DND-41 (cell line): ENCODE measurements around the gene POC1A.
A peak's percentile ranks its signal among the peaks of the same experiment; 100 is the strongest.

Experiments used
- ATAC-seq: fragments of 200-7000 bp; cut with Tn5 transposase; 3 replicates; pipeline ENCODE4 v1.9.1; 2021; ENCODE audit warnings: low read depth; ENCODE audit not compliant: insufficient read depth
- DNase-seq: peaks from one replicate; pipeline ENCODE4 v3.0.0-alpha.2; 2020
- H2AFZ ChIP-seq: 2 replicates; pipeline ENCODE4 v1.6.0; 2012; ENCODE audit warnings: low read depth, low read length
- H3K27ac ChIP-seq: 2 replicates; pipeline ENCODE4 v1.5.1; 2012; ENCODE audit warnings: low read length, inconsistent platforms
- H3K27me3 ChIP-seq: fragments of 200-600 bp; sonication (generic); 2 replicates; pipeline ENCODE4 v1.6.0; 2012; ENCODE audit warnings: low read length, mild to moderate bottlenecking, inconsistent platforms; ENCODE audit not compliant: insufficient read depth, poor library complexity
- H3K36me3 ChIP-seq: 2 replicates; pipeline ENCODE4 v1.5.1; 2012; ENCODE audit warnings: low read length, inconsistent platforms; ENCODE audit not compliant: insufficient read depth
- H3K4me1 ChIP-seq: 2 replicates; pipeline ENCODE4 v1.5.1; 2012; ENCODE audit warnings: mild to moderate bottlenecking, low read length; ENCODE audit not compliant: insufficient read depth
- H3K4me2 ChIP-seq: 2 replicates; pipeline ENCODE4 v1.6.0; 2012; ENCODE audit warnings: mild to moderate bottlenecking, moderate library complexity, low read length, inconsistent platforms; ENCODE audit not compliant: insufficient read depth
- H3K4me3 ChIP-seq, 2 experiments: fragments of 200-600 bp in 1 of 2; shearing (Covaris generic) in 1 of 2; 2 replicates each; pipeline ENCODE4 v1.5.1; 2012 to 2016; ENCODE audit warnings: inconsistent platforms in 2 of 2, low read length in 2 of 2, mild to moderate bottlenecking in 2 of 2, low read depth in 1 of 2, moderate library complexity in 1 of 2
- H3K79me2 ChIP-seq: 2 replicates; pipeline ENCODE4 v1.6.0; 2012; ENCODE audit warnings: low read length, inconsistent platforms; ENCODE audit not compliant: insufficient read depth
- H3K9ac ChIP-seq: 2 replicates; pipeline ENCODE4 v1.6.0; 2012; ENCODE audit warnings: low read depth, mild to moderate bottlenecking, inconsistent platforms, low read length, moderate library complexity
- H3K9me3 ChIP-seq: 2 replicates; pipeline ENCODE4 v1.5.1; 2012; ENCODE audit warnings: low read length, moderate library complexity, mild to moderate bottlenecking, inconsistent platforms; ENCODE audit not compliant: insufficient read depth, severe bottlenecking
- H4K20me1 ChIP-seq: 2 replicates; pipeline ENCODE4 v1.6.0; 2012; ENCODE audit warnings: low read length; ENCODE audit not compliant: insufficient read depth
- CTCF ChIP-seq: IDR thresholded peaks from 2 replicates; pipeline ENCODE4 v1.5.1; 2012; ENCODE audit warnings: borderline replicate concordance, low read length, moderate library complexity, mild to moderate bottlenecking; ENCODE audit not compliant: poor library complexity, severe bottlenecking; ENCODE audit errors: extremely low read depth
- EZH2 ChIP-seq: IDR thresholded peaks from 3 replicates; pipeline ENCODE4 v1.6.1; 2012; ENCODE audit warnings: borderline replicate concordance, low read depth, mild to moderate bottlenecking, moderate library complexity, low read length, inconsistent platforms; ENCODE audit not compliant: severe bottlenecking

The POC1A gene

DNA sequence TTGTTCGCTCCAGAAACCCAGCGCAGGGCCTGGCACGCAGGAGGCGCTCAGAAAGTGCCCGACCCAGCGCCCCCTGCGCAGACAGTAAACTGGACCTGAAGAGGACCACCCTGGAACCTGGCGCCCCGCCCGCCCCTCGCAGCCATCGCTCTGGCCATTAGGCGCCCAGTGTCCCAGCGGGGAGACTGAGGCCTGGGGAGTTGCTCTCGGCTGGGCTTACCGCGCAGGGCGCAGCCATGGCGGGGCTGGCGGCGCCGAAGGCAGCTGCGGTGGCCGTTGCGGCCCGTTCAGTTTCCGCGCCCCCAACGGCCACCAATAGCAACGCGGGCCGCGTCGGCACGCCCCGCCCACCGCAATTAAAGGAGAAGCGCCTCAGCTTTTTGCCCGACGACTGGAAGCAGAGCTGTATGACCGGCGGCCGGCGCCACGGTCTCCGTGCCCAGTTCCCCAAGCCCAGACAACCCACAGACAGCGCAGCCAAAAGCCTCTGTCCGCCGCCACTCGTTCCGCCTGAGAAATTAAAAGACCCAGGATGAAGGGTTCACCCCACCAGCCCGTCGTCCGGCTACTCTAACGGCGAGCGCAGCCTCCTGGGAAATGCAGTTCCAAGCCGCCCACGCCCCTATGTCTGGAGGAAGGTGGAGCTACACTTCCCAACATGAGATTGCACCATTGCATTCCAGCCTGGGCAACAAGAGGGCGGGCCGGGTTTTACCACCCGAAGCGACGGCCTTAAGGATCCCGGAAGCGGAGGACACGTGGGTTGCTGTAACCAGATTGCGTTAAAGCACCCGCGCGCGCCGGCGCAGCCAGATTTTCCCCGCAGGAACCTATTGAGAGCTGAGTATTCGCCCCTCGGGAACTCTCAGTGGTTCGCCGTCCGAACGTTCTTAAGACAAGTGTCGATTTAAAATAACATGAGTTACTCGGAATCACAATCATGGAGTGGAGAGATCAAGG is at the start of gene POC1A:
Gene POC1A, minus strand, starts transcription at position 289 of the 960 bp plus-strand sequence. Its CDS starts 51 bp downstream, at position 238.
- Histone ChIP-seq H3K27me3 (no peaks in the 10 kb centered on the region), H2AFZ (peak within 1 kb of the TSS; percentile 98), H3K79me2 (peaks cover 38% of the 10 kb centered on the region), H3K36me3 (peaks cover 20% of the 10 kb centered on the region), H3K9me3 (no peaks in the 10 kb centered on the region), H3K4me2 (peak within 1 kb of the TSS; percentile 91), H3K9ac (peak within 1 kb of the TSS; percentile 89), H3K4me1 (peaks cover 25% of the 10 kb centered on the region), H3K4me3 (peak within 1 kb of the TSS; percentile 68 to 84), H4K20me1 (peaks cover 10% of the 10 kb centered on the region; the same call in 1 of the 2 replicates), H3K27ac (peak within 1 kb of the TSS; percentile 87)
- peak; percentile 97 for DNase-seq
- peak; percentile 94 for ATAC-seq
- no peak for TF ChIP-seq EZH2

- Histone ChIP-seq H3K27me3 (no peaks in the 10 kb centered on the region), H3K9ac (no peak overlapping the region), H3K36me3 (peaks cover 85% of the 10 kb centered on the region), H2AFZ (no peak overlapping the region), H3K4me2 (no peak overlapping the region), H3K4me3 (no peak overlapping the region), H3K79me2 (peaks cover 16% of the 10 kb centered on the region), H3K4me1 (peaks cover 15% of the 10 kb centered on the region), H4K20me1 (0 out of 2 replicates have a peak, but pooled peaks cover 3% of the 10 kb centered on the region), H3K9me3 (no peaks in the 10 kb centered on the region), H3K27ac (no peak overlapping the region)
- DNase-seq (no peak), ATAC-seq (no peak)
- TF ChIP-seq CTCF (no peak), EZH2 (no peak)
These were observed 49.5 kb upstream of the POC1A start for GRCh38 chr3:52203701-52204100.

DNA sequence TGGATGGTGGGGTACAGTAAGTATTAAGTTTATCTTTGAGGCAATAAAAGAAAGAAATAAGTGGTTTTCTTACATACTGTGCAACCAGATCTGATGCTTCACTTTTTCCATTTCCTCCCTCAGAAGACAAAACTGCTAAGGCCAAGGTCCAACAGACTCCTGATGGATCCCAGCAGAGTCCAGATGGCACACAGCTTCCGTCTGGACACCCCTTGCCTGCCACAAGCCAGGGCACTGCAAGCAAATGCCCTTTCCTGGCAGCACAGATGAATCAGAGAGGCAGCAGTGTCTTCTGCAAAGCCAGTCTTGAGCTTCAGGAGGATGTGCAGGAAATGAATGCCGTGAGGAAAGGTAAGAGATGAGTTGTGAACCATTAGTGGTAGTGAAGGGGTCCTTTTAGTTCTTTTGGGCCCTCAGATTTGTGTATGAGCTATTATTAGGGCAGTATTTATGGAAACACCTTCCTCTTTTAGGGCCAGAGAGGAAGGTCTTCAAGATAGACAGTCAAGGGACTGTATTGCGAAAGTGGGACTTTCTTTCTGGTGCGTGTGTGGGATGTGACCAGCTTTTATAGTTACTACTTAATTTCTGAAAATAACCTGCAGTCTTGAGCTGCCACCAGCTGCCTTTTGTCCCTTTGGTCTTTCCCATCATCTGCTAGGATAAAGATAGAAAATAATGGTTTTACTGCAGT is 48.3 kb upstream of the POC1A start:
- no peak overlapping the region for H2AFZ ChIP-seq
- no peak for DNase-seq
- TF ChIP-seq CTCF (no peak), EZH2 (no peak)
- no peak overlapping the region for H3K4me3 ChIP-seq
- H3K9me3 ChIP-seq, result no peaks in the 10 kb centered on the region
- peaks cover 24% of the 10 kb centered on the region for H3K79me2 ChIP-seq
- H3K27ac ChIP-seq, result no peak overlapping the region
- H3K9ac ChIP-seq, result no peak overlapping the region
- no peak overlapping the region for H3K4me2 ChIP-seq
- 0 out of 2 replicates have a peak, but pooled peaks cover 3% of the 10 kb centered on the region for H4K20me1 ChIP-seq
- peaks cover 22% of the 10 kb centered on the region for H3K4me1 ChIP-seq
- no peaks in the 10 kb centered on the region for H3K27me3 ChIP-seq
- no peak for ATAC-seq
- H3K36me3 ChIP-seq, result peaks cover 73% of the 10 kb centered on the region
